Endothelial cell of umbilical vein (primary cell): ENCODE data around the gene TMPRSS4.

Source experiments
- EZH2 ChIP-seq: IDR thresholded peaks from 2 replicates; pipeline ENCODE4 v1.6.1; 2012; ENCODE audit warnings: borderline replicate concordance, low read depth, mild to moderate bottlenecking, moderate library complexity, low read length, inconsistent platforms; ENCODE audit not compliant: severe bottlenecking
- TF ChIP-seq, protein P1 (sequence below), 2 donors: IDR thresholded peaks; 1 replicate in 1 of 2; 2 replicates in 1 of 2; pipeline ENCODE4 v1.5.1; 2011; ENCODE audit warnings: low read length in 2 of 2, mild to moderate bottlenecking in 2 of 2, moderate library complexity in 2 of 2, control low read depth in 1 of 2, inconsistent platforms in 1 of 2, low read depth in 1 of 2; ENCODE audit not compliant: insufficient read depth in 1 of 2; ENCODE audit errors: extremely low read depth in 1 of 2

DNA sequence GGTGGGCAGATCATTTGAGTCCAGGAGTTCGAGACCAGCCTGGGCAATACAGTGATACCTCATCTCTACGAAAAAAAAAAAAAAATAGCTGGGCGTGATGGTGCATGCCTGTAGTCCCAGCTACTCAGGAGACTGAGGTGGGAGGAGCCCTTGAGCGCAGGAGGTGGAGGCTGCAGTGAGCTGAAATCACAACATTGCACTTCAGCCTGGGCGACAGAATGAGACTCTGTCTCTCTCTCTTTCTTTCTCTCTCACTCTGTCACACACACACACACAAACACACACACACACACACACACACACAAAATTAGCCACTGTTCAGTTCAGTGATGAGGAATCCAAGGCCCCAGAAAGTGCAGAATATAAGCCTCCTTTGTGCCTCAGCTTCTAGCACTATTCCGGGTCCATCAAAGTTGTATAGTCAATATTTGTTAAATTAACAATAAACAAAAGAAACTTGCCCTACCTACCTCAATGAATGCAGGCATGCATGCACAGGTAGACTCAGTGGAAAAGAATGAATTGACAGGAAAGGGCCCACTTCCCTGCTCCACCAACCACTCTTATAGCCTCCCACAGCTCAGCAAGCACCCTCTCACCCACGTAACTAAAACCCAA, 13.8 kb downstream of the TMPRSS4 start:
- TF ChIP-seq EZH2, result no peak
- TF ChIP-seq, protein P1, sequence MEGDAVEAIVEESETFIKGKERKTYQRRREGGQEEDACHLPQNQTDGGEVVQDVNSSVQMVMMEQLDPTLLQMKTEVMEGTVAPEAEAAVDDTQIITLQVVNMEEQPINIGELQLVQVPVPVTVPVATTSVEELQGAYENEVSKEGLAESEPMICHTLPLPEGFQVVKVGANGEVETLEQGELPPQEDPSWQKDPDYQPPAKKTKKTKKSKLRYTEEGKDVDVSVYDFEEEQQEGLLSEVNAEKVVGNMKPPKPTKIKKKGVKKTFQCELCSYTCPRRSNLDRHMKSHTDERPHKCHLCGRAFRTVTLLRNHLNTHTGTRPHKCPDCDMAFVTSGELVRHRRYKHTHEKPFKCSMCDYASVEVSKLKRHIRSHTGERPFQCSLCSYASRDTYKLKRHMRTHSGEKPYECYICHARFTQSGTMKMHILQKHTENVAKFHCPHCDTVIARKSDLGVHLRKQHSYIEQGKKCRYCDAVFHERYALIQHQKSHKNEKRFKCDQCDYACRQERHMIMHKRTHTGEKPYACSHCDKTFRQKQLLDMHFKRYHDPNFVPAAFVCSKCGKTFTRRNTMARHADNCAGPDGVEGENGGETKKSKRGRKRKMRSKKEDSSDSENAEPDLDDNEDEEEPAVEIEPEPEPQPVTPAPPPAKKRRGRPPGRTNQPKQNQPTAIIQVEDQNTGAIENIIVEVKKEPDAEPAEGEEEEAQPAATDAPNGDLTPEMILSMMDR (IDR thresholded peaks at IDR 0.05; ENCODE audit: extremely low read depth in 1 of 2, insufficient read depth in 1 of 2, low read depth in 1 of 2, low read length in 2 of 2), result no peak
